Measurements from ENCODE around the gene ANKRD40CL. TPM values are rescaled to one million over a fixed set of nuclear protein-coding genes. Genes with fewer than 3 reads are reported as not detected.

Gene ANKRD40CL
- polyA plus RNA-seq, 1 of the 3 experiments (the other 2 are of a cell fraction): not detected

GRCh38 chr17:50728112-50728429 is 39.2 kb downstream of the ANKRD40CL start:
- peaks cover 7 to 16% of the 10 kb centered on the region in 2 experiments; a peak in 3 of 4 replicates for H3K4me1 ChIP-seq (ENCODE audit: control insufficient read depth in 1 of 2, insufficient read depth in 2 of 2, low read depth in 1 of 2, low read length in 1 of 2)
- H3K36me3 ChIP-seq (replicated peaks in 1 of 2; ENCODE audit: control insufficient read depth in 1 of 2, insufficient read depth in 2 of 2, low read length in 1 of 2): peaks cover 0 to 10% of the 10 kb centered on the region in 2 experiments
- no peaks in the 10 kb centered on the region for H3K9me3 ChIP-seq
- H3K9me2 ChIP-seq: no peaks in the 10 kb centered on the region
- H3K27ac ChIP-seq (ENCODE audit: low read depth in 2 of 2, low read length in 1 of 2): no peak overlapping the region
- H3K27me3 ChIP-seq (ENCODE audit: insufficient read depth): no peaks in the 10 kb centered on the region
- H3K4me2 ChIP-seq: no peak overlapping the region
- H3K79me2 ChIP-seq (ENCODE audit: insufficient read depth): peaks cover 100% of the 10 kb centered on the region
- WGBS (ENCODE audit: low lambda C conversion rate): 83% methylated on average over 2 of the region's 2 CpGs
- ChIA-PET POLR2A (no interaction called here), CTCF (interaction anchor here (1.0 to 1.6 kb wide), 5 partner anchors 55 to 255 kb away, joined by 3 to 5 read pairs (median 4); no protein-coding TSS in a partner anchor)
- DNase-seq: no peak
- H3F3A ChIP-seq (replicated peaks; ENCODE audit: insufficient read depth): peaks cover 22% of the 10 kb centered on the region
- H3K4me3 ChIP-seq (ENCODE audit: low read depth in 2 of 2, low read length in 1 of 2): no peak overlapping the region
- no peak overlapping the region for H2AFZ ChIP-seq (ENCODE audit: low read depth)
- TF ChIP-seq RAD21 (IDR thresholded peaks at IDR 0.05; ENCODE audit: low read length): no peak
- TF ChIP-seq TAF1 (IDR thresholded peaks at IDR 0.05; ENCODE audit: borderline replicate concordance, low read depth, low read length): no peak
- no peak for TF ChIP-seq IRF3 (IDR thresholded peaks at IDR 0.05; ENCODE audit: low read depth, low read length)
- peaks cover 99% of the 10 kb centered on the region for H4K20me1 ChIP-seq (ENCODE audit: insufficient read depth)
- H3K9ac ChIP-seq: no peak overlapping the region

GRCh38 chr17:50725769-50726655 is 41.3 kb downstream of the ANKRD40CL start:
- H3K4me2 ChIP-seq: no peak overlapping the region
- ChIA-PET CTCF (interaction anchor here (0.6 to 1.2 kb wide), 3 partner anchors 31 to 160 kb away, joined by 3 to 5 read pairs (median 3); no protein-coding TSS in a partner anchor), POLR2A (no interaction called here)
- H3K27ac ChIP-seq (ENCODE audit: low read depth in 2 of 2, low read length in 1 of 2): no peak overlapping the region
- peaks cover 99% of the 10 kb centered on the region for H4K20me1 ChIP-seq (ENCODE audit: insufficient read depth)
- H3K4me3 ChIP-seq (ENCODE audit: low read depth in 2 of 2, low read length in 1 of 2): no peak overlapping the region
- no peak overlapping the region for H2AFZ ChIP-seq (ENCODE audit: low read depth)
- 93% methylated on average over 12 of the region's 12 CpGs for WGBS (ENCODE audit: low lambda C conversion rate)
- DNase-seq: no peak
- no peaks in the 10 kb centered on the region for H3K9me3 ChIP-seq
- TF ChIP-seq NFIC (IDR thresholded peaks at IDR 0.05; ENCODE audit: borderline replicate concordance): no peak
- TF ChIP-seq FOXM1 (IDR thresholded peaks at IDR 0.05; ENCODE audit: low read depth): no peak
- no peak for TF ChIP-seq RAD21 (IDR thresholded peaks at IDR 0.05; ENCODE audit: low read length)
- no peak for TF ChIP-seq NRF1 (IDR thresholded peaks at IDR 0.05; ENCODE audit: low read depth, low read length)
- no peak for TF ChIP-seq MXI1 (IDR thresholded peaks at IDR 0.05; ENCODE audit: low read depth, low read length)
- TF ChIP-seq GATA2 (CRISPR knock-in tag; IDR thresholded peaks at IDR 0.05): no peak
- no peak for TF ChIP-seq USF2 (IDR thresholded peaks at IDR 0.05; ENCODE audit: borderline replicate concordance, low read depth, low read length)
- no peak for TF ChIP-seq SIN3A (IDR thresholded peaks at IDR 0.05; ENCODE audit: borderline replicate concordance, low read depth, low read length)
- TF ChIP-seq RFX5 (IDR thresholded peaks at IDR 0.05; ENCODE audit: low read length): no peak
- no peak for TF ChIP-seq PBX3 (IDR thresholded peaks at IDR 0.05)
- TF ChIP-seq ELF1 (IDR thresholded peaks at IDR 0.05): no peak
- no peak for TF ChIP-seq FOSL2 (IDR thresholded peaks at IDR 0.05; ENCODE audit: borderline replicate concordance, low read depth)
- TF ChIP-seq TAF1 (IDR thresholded peaks at IDR 0.05; ENCODE audit: borderline replicate concordance, low read depth, low read length): no peak
- TF ChIP-seq SMC3 (IDR thresholded peaks at IDR 0.05; ENCODE audit: low read depth, low read length): no peak
- TF ChIP-seq IRF3 (IDR thresholded peaks at IDR 0.05; ENCODE audit: low read depth, low read length): no peak
- TF ChIP-seq POLR2AphosphoS5 (IDR thresholded peaks at IDR 0.05; ENCODE audit: low read depth, low read length): no peak
- TF ChIP-seq YY1 (IDR thresholded peaks at IDR 0.05; ENCODE audit: low read depth): no peak
- no peak for TF ChIP-seq MAX (IDR thresholded peaks at IDR 0.05; ENCODE audit: low read depth)
- no peak for TF ChIP-seq EP300 (IDR thresholded peaks at IDR 0.05; ENCODE audit: borderline replicate concordance in 1 of 2, low read depth in 1 of 2, low read length in 1 of 2)
- TF ChIP-seq MEF2A (IDR thresholded peaks at IDR 0.05; ENCODE audit: borderline replicate concordance, low read depth): no peak
- peaks cover 100% of the 10 kb centered on the region for H3K79me2 ChIP-seq (ENCODE audit: insufficient read depth)
- H3F3A ChIP-seq (replicated peaks; ENCODE audit: insufficient read depth): peaks cover 14% of the 10 kb centered on the region
- H3K9ac ChIP-seq: no peak overlapping the region
- no peaks in the 10 kb centered on the region for H3K27me3 ChIP-seq (ENCODE audit: insufficient read depth)
- peaks cover 11 to 13% of the 10 kb centered on the region in 2 experiments; a peak in 3 of 4 replicates for H3K4me1 ChIP-seq (ENCODE audit: control insufficient read depth in 1 of 2, insufficient read depth in 2 of 2, low read depth in 1 of 2, low read length in 1 of 2)
- H3K36me3 ChIP-seq (replicated peaks in 1 of 2; ENCODE audit: control insufficient read depth in 1 of 2, insufficient read depth in 2 of 2, low read length in 1 of 2): peaks cover 2 to 8% of the 10 kb centered on the region in 2 experiments
- no peaks in the 10 kb centered on the region for H3K9me2 ChIP-seq
